Gastrocnemius medialis (tissue), 4 donors: Measurements from ENCODE around the gene CARD8. TPM values are rescaled to one million over a fixed set of nuclear protein-coding genes. Genes with fewer than 3 reads are reported as not detected.
A peak's percentile ranks its signal among the peaks of the same experiment; 100 is the strongest.
"Not testable (repeated sequence)": the region's sequence is repeated elsewhere in the genome, so short reads cannot be mapped to it uniquely, and the experiment has no call there.

Experiments
- ATAC-seq, 2 donors: fragments of 150-250 bp; one replicate each; pipeline ENCODE4 v1.9.1; 2016
- DNase-seq, 2 donors: peaks; one replicate each; pipeline ENCODE4 v3.0.0-alpha.2; 2019
- H3K27ac ChIP-seq, 4 donors: fragments of 200-600 bp; sonication (generic); 1 replicate in 1 of 4; 2 replicates in 3 of 4; pipeline ENCODE4 v1.5.1; 2016 to 2018; ENCODE audit warnings: mild to moderate bottlenecking in 2 of 4, moderate library complexity in 1 of 4
- H3K27me3 ChIP-seq, 3 donors: fragments of 200-600 bp; sonication (generic) in 2 of 3; 1 replicate in 1 of 3; 2 replicates in 2 of 3; pipeline versions ENCODE4 v1.5.1 to v1.6.0; 2016 to 2019; ENCODE audit warnings: mild to moderate bottlenecking in 1 of 3, moderate library complexity in 1 of 3
- H3K36me3 ChIP-seq, 2 donors: fragments of 200-600 bp; sonication (generic) in 1 of 2; one replicate each; pipeline ENCODE4 v1.5.1; 2017 to 2018
- H3K4me1 ChIP-seq, 2 donors: fragments of 200-600 bp; sonication (generic) in 1 of 2; one replicate each; pipeline ENCODE4 v1.5.1; 2016 to 2017; ENCODE audit warnings: mild to moderate bottlenecking in 2 of 2
- H3K4me3 ChIP-seq, 4 donors: fragments of 200-600 bp; sonication (generic) in 3 of 4; 1 replicate in 1 of 4; 2 replicates in 3 of 4; pipeline ENCODE4 v1.5.1; 2016 to 2019; ENCODE audit warnings: mild to moderate bottlenecking in 2 of 4
- H3K9me3 ChIP-seq, 3 donors: fragments of 200-600 bp; sonication (generic) in 2 of 3; 1 replicate in 1 of 3; 2 replicates in 2 of 3; pipeline ENCODE4 v1.5.1; 2016 to 2019
- POLR2A ChIP-seq, 2 donors: fragments of 450-650 bp; IDR thresholded peaks; one replicate each; pipeline ENCODE4 v1.6.1; 2017; ENCODE audit warnings: antibody characterized with exemption in 2 of 2, mild to moderate bottlenecking in 2 of 2, moderate library complexity in 2 of 2
- in situ Hi-C, 4 donors: fragments of 200-750 bp; cut with MboI; loops; one replicate each; pipeline versions ENCODE4 v1.15.0 to v1.8.0; 2017; ENCODE audit warnings: low sequenced_read_pairs in 4 of 4
- intact Hi-C: fragments of 100-400 bp; cut with DNase I; formaldehyde crosslinking; loops from one replicate; pipeline ENCODE4 v1.15.1; 2023; ENCODE audit warnings: low total_unique reads
- total RNA-seq, 4 donors: library from RNA; depleted of rRNA; stranded (reverse); fragments of >200 nt; gene quantifications; one replicate each; pipeline versions ENCODE4 v1.1.0 to v1.2.3, GENCODE V29; 2016
- TF ChIP-seq, protein P1 (sequence below), 5 experiments: fragments of 450-650 bp in 3 of 5; fragments of 200-600 bp in 2 of 5; sonication (generic) in 2 of 5; IDR thresholded peaks in 4 of 5; conservative IDR thresholded peaks in 1 of 5; 1 replicate in 4 of 5; 2 replicates in 1 of 5; pipeline ENCODE4 v1.5.1; 2016 to 2019; ENCODE audit warnings: antibody characterized with exemption in 5 of 5, mild to moderate bottlenecking in 3 of 5, moderate library complexity in 3 of 5

CARD8 gene
- total RNA-seq, 4 donors from 2014 or later = 15.7 to 23.3 (median 20.2) TPM

DNA sequence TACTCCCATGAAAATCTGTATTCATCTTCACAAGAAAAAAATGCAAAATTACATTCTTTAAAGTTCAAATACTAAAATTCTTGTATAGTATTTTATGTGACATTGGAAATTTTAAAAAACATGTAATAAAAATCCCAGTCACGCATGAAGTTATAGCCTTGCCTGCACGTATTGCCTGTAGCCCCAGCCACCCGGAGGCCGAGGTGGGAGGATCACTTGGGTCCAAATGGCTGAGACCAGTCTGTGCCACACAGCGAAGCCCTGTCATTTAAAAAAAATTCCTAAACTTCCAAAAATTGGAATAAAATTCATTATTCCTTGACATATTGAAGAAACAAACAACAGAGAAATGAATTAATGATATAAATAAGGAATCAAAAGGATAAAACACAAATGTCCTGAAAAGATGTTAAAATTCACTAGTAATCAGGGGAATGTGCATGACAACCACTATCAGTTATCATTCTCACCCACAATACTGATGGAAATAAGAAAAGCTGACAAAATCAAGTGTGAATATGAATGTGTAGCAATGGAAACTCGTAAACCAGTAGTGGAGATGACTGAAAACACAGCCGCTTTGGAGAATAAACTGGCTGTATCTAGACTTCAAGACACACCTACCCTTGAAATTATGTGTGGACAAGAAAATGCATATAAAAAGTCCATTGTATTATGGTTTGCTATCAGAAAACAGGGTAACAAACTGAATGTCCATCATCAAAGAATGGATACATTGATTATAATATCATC is 7.5 kb downstream of the CARD8 start:
- H3K27ac ChIP-seq = peak overlapping the region in 3 of 4 donors; percentile 61 to 71 (median 66)
- no peaks in the 10 kb centered on the region for H3K9me3 ChIP-seq
- DNase-seq = no peak
- in situ Hi-C loops = no loop called here
- H3K4me1 ChIP-seq = peaks cover 0 to 18% of the 10 kb centered on the region in 2 donors
- TF ChIP-seq, protein P1, sequence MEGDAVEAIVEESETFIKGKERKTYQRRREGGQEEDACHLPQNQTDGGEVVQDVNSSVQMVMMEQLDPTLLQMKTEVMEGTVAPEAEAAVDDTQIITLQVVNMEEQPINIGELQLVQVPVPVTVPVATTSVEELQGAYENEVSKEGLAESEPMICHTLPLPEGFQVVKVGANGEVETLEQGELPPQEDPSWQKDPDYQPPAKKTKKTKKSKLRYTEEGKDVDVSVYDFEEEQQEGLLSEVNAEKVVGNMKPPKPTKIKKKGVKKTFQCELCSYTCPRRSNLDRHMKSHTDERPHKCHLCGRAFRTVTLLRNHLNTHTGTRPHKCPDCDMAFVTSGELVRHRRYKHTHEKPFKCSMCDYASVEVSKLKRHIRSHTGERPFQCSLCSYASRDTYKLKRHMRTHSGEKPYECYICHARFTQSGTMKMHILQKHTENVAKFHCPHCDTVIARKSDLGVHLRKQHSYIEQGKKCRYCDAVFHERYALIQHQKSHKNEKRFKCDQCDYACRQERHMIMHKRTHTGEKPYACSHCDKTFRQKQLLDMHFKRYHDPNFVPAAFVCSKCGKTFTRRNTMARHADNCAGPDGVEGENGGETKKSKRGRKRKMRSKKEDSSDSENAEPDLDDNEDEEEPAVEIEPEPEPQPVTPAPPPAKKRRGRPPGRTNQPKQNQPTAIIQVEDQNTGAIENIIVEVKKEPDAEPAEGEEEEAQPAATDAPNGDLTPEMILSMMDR (IDR thresholded peaks at IDR 0.05 in 4 of 5, conservative IDR thresholded peaks at IDR 0.05 in 1 of 5) = no peak
- TF ChIP-seq POLR2A (IDR thresholded peaks at IDR 0.05) = no peak
- H3K27me3 ChIP-seq = no peaks in the 10 kb centered on the region
- no peak for ATAC-seq
- intact Hi-C loops = no loop called here
- H3K4me3 ChIP-seq = peak overlapping the region; percentile 12 to 53 (median 40)
- H3K36me3 ChIP-seq = peaks cover 0 to 20% of the 10 kb centered on the region in 2 donors

DNA sequence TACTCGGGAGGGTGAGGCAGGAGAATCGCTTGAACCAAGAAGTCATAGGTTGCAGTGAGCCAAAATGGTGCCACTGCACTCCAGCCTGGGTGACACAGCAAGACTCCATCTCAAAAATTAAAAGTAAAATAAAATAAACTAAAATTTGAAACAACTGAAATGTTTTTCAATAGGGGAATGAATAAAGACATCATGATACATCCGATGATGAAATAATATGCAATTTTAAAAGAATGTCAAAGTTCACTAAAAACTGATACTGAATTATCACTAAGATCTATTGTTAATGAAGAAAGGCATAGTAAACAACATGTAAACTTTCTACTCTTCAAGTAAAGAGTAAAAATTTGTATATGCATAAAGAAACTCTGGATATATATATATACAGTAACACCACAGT is 8.5 kb downstream of the CARD8 start:
- intact Hi-C loops = no loop called here
- no peak overlapping the region for H3K4me3 ChIP-seq

DNA sequence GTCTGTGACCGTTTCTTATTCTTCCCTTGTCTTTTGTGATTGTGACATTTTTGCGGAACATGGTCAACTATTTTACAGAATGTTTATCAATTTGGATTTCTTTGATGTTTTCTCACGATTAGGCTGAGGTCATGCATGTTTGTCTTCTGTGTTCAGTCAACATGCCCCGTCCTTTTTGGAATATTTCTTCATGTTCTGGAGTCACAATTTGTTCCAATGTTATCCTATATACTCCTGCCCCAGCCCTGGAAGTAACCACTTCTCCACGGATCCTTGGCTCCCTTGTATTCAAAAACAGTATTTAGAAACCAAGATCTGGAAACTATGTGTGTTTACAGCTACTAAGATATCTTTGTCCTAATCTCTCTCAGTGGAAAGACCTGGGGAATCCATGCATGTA is 9.6 kb downstream of the CARD8 start:
- in situ Hi-C loops (no loop called here), intact Hi-C loops (no loop called here)
- H3K4me3 ChIP-seq = no peak overlapping the region
- no peaks in the 10 kb centered on the region for H3K27me3 ChIP-seq
- H3K27ac ChIP-seq = no peak overlapping the region
- H3K36me3 ChIP-seq = peaks cover 0 to 25% of the 10 kb centered on the region in 2 donors
- H3K4me1 ChIP-seq = peaks cover 0 to 10% of the 10 kb centered on the region in 2 donors
- H3K9me3 ChIP-seq = no peaks in the 10 kb centered on the region
- ATAC-seq (no peak), DNase-seq (no peak)
- TF ChIP-seq, protein P1 (IDR thresholded peaks at IDR 0.05 in 4 of 5, conservative IDR thresholded peaks at IDR 0.05 in 1 of 5) = no peak
- no peak for TF ChIP-seq POLR2A (IDR thresholded peaks at IDR 0.05)

More for the DNA sequence above, 8.5 kb downstream of the CARD8 start:
- H3K27ac ChIP-seq = no peak overlapping the region
- peaks cover 0 to 25% of the 10 kb centered on the region in 2 donors for H3K36me3 ChIP-seq
- H3K4me1 ChIP-seq = peaks cover 0 to 10% of the 10 kb centered on the region in 2 donors
- DNase-seq (no peak), ATAC-seq (no peak)
- no peaks in the 10 kb centered on the region for H3K9me3 ChIP-seq
- TF ChIP-seq, protein P1 (IDR thresholded peaks at IDR 0.05 in 4 of 5, conservative IDR thresholded peaks at IDR 0.05 in 1 of 5) = no peak
- TF ChIP-seq POLR2A (IDR thresholded peaks at IDR 0.05) = no peak
- H3K27me3 ChIP-seq = no peaks in the 10 kb centered on the region
- in situ Hi-C loops = no loop called here

DNA sequence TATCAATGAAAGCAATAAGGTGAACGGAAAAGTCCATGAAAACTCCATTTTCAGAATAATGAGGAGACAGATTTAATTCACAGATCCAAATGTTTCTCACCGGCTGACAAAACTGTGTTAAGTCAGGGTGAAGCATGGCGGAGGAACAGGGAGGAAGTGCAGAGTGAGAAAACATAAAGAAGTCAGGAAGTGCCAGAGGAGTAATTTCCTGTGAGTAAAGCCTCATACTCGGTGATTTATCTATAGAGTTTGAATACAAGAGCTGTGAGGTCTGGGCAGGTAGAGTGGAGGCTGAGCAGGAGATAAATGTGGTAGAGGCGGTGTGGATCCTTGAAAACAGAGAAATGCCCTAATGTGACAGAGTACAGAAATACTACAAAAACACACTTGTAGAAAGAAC is 11.4 kb downstream of the CARD8 start:
- DNase-seq (no peak), ATAC-seq (no peak)
- Histone ChIP-seq H3K27me3 (no peaks in the 10 kb centered on the region), H3K36me3 (peaks cover 0 to 22% of the 10 kb centered on the region in 2 donors), H3K27ac (peak overlapping the region in 3 of 4 donors; percentile 4 to 51 (median 16)), H3K9me3 (no peaks in the 10 kb centered on the region), H3K4me3 (no peak overlapping the region), H3K4me1 (peaks cover 0 to 6% of the 10 kb centered on the region in 2 donors)
- no peak for TF ChIP-seq POLR2A (IDR thresholded peaks at IDR 0.05)
- TF ChIP-seq, protein P1 (IDR thresholded peaks at IDR 0.05 in 4 of 5, conservative IDR thresholded peaks at IDR 0.05 in 1 of 5) = no peak
- intact Hi-C loops = no loop called here
- in situ Hi-C loops = no loop called here

DNA sequence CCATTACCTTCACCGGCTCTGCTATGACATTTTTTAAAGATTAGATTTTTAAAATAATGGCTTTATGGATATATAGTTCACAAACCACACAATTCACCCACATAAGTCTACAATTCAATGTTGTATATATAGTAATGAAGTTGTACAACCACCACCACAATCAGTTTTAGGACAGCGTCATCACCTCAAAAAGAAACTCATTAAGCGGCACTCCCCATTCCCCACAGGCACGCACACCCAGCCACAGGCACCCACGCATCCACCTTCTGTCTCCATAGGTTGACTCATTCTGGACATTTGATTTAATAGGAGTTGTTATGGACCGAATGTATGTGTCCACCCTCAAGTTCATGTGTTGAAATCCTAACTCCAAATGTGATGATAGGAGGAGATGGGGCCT is 13.9 kb downstream of the CARD8 start:
- H3K27me3 ChIP-seq, H3K36me3 ChIP-seq, in situ Hi-C loops, H3K4me1 ChIP-seq, H3K27ac ChIP-seq, H3K4me3 ChIP-seq, DNase-seq, H3K9me3 ChIP-seq, intact Hi-C loops, ATAC-seq: not testable (repeated sequence)
